ENCODE results near the gene CSH2. TPM values are rescaled to one million over a fixed set of nuclear protein-coding genes. Genes with fewer than 3 reads are reported as not detected.
"Not testable (repeated sequence)": the region's sequence is repeated elsewhere in the genome, so short reads cannot be mapped to it uniquely, and the experiment has no call there.

The CSH2 gene
- total RNA-seq, 2 experiments from 2014 or later: not detected

DNA sequence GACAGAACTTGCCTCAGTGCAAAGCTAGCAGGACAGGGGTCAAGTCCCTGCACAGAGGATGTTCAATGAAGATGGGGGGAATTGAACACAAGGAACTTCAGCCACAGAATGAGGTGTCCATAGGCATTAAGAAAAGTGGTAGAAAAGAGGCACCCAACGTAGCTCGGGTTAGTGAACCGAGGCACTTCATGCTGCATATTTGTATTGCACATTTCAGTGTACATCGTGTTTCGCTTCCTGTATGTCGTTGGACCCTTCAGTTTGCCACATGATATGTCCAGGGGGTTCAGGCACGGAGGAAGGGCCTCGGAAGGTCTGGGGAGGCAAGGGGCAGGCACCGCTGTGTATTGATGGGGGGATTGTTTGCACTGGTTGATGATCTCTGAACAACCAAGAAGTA, 4.9 kb upstream of the CSH2 start:
- POLR2A ChIA-PET; DNase-seq; H3K4me1 Mint-ChIP-seq; H3K27me3 Mint-ChIP-seq; H3K9me3 Mint-ChIP-seq (ENCODE audit: low read depth); intact Hi-C loops (cut with DNase I, micrococcal nuclease); H3K27ac Mint-ChIP-seq; H3K36me3 Mint-ChIP-seq (ENCODE audit: low read depth); ATAC-seq; H3K4me3 Mint-ChIP-seq: not testable (repeated sequence)
- CTCF ChIA-PET: interaction anchor here (1.0 kb wide), 2 partner anchors 14 to 19 kb away, joined by 3 read pairs; no protein-coding TSS in a partner anchor

DNA sequence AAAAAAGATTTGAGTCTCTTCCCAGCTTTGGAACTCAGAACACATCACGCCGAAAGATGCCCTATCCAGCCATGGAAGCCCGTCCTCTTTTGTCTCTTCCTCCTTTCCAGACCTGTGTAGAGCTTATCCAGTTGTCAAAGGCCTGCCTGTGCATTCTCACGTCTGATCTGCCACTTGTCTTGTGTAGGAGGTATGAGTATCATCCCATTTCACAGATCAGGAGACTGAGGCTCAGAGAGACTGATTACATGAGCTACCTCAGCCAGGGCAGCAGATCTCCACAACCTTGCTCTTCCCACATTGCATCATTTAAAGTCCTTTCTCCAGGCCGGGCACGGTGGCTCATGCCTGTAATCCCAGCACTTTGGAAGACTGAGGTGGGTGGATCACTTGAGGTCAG, 1.2 kb upstream of the CSH2 start:
- H3K9me3 Mint-ChIP-seq (ENCODE audit: low read depth); ATAC-seq; H3K4me3 Mint-ChIP-seq; H3K27me3 Mint-ChIP-seq; H3K27ac Mint-ChIP-seq; intact Hi-C loops (cut with DNase I, micrococcal nuclease); H3K4me1 Mint-ChIP-seq; H3K36me3 Mint-ChIP-seq (ENCODE audit: low read depth); DNase-seq: not testable (repeated sequence)
- ChIA-PET POLR2A (interaction anchor here (0.6 kb wide), 1 partner anchor 259 kb away, joined by 7 read pairs; no protein-coding TSS in a partner anchor), CTCF (interaction anchor here (0.9 kb wide), 1 partner anchor 10 kb away, joined by 6 read pairs; no protein-coding TSS in a partner anchor)

DNA sequence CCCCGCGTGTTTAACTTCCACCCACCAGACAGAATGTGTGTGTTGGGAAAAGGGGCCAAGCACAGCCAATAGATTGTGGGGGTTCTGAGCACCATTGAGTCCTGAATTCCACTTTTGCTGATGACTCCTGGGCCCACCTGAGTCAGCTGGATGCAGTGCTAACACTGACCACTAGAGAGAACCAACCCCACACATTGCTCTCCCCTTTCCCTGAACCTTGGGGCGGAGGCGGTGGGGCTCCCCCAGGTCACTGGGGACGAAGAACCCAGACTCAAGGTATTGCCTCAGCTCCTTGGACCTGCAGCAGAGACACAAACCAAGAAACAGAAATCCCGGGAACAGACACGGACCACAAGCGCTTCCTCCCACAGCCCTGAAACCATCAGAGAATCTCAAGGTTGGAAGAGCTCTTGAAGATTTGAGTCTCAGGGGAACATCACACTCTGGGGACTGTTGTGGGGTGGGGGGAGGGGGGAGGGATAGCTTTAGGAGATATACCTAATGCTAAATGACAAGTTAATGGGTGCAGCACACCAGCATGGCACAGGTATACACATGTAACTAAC, 667 bp upstream of the CSH2 start:
- H3K27ac Mint-ChIP-seq; H3K36me3 Mint-ChIP-seq (ENCODE audit: low read depth); H3K27me3 Mint-ChIP-seq; intact Hi-C loops (cut with DNase I, micrococcal nuclease); ATAC-seq; H3K4me1 Mint-ChIP-seq; DNase-seq; H3K9me3 Mint-ChIP-seq (ENCODE audit: low read depth); H3K4me3 Mint-ChIP-seq: not testable (repeated sequence)
- POLR2A ChIA-PET: interaction anchor here (0.6 kb wide), 1 partner anchor 260 kb away, joined by 7 read pairs; no protein-coding TSS in a partner anchor
- CTCF ChIA-PET: interaction anchor here (0.9 kb wide), 1 partner anchor 9 kb away, joined by 6 read pairs; no protein-coding TSS in a partner anchor

DNA sequence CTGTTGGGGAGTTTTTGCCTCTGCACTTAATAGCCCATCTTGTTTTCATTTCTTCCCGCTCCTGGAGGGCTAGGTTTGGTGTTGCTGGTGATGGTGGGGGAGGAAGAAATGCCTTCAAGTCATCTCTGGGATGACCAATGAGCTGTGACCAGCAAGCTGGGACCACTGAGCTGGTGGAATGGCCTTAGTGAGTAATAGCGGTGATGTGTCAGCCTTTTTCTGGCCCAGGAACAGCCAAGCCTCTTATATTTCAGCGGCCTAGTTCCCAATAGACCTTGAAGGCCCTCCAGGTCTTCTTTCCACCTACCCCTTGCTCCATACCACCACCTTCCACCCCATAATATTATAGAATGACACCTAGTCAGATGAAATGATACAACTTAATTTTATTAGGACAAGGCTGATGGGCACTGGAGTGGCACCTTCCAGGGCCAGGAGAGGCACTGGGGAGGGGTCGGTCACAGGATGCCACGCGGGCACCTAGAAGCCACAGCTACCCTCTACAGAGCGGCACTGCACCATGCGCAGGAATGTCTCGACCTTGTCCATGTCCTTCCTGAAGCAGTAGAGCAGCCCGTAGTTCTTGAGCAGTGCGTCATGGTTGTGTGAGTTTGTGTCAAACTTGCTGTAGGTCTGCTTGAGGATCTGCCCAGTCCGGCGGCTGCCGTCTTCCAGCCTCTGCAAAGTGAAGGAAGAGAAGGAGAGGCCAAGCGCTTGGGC, 1.7 kb downstream of the CSH2 start:
- H3K9me3 Mint-ChIP-seq (ENCODE audit: low read depth); ATAC-seq; H3K4me1 Mint-ChIP-seq; H3K27me3 Mint-ChIP-seq; H3K27ac Mint-ChIP-seq; DNase-seq; POLR2A ChIA-PET; H3K36me3 Mint-ChIP-seq (ENCODE audit: low read depth); H3K4me3 Mint-ChIP-seq; CTCF ChIA-PET; intact Hi-C loops (cut with DNase I, micrococcal nuclease): not testable (repeated sequence)

DNA sequence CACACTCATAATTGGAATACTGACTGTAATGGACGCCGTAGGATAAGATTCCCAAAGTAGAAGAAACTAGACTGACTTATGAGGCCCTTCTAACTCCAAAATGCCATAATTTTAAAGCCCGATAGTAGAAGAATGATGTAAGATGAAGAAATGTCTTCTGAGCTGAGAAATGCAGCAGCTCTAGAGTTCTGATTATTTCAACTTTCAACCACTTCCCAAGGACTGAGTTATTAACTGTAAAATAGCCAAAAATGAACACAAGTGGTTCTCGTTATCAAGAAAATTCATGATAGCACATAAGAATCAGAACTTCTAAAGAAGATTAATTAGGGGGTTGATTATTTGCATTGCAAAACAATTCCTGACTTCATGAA, 3.2 kb downstream of the CSH2 start:
- H3K27me3 Mint-ChIP-seq; POLR2A ChIA-PET; H3K4me3 Mint-ChIP-seq; ATAC-seq; H3K4me1 Mint-ChIP-seq; DNase-seq; H3K9me3 Mint-ChIP-seq (ENCODE audit: low read depth); H3K27ac Mint-ChIP-seq; H3K36me3 Mint-ChIP-seq (ENCODE audit: low read depth); intact Hi-C loops (cut with DNase I, micrococcal nuclease): not testable (repeated sequence)
- CTCF ChIA-PET: interaction anchor here (0.8 to 1.7 kb wide), 5 partner anchors 10 to 22 kb away, joined by 3 to 7 read pairs (median 3); partner anchors contain the start of gene GH2

DNA sequence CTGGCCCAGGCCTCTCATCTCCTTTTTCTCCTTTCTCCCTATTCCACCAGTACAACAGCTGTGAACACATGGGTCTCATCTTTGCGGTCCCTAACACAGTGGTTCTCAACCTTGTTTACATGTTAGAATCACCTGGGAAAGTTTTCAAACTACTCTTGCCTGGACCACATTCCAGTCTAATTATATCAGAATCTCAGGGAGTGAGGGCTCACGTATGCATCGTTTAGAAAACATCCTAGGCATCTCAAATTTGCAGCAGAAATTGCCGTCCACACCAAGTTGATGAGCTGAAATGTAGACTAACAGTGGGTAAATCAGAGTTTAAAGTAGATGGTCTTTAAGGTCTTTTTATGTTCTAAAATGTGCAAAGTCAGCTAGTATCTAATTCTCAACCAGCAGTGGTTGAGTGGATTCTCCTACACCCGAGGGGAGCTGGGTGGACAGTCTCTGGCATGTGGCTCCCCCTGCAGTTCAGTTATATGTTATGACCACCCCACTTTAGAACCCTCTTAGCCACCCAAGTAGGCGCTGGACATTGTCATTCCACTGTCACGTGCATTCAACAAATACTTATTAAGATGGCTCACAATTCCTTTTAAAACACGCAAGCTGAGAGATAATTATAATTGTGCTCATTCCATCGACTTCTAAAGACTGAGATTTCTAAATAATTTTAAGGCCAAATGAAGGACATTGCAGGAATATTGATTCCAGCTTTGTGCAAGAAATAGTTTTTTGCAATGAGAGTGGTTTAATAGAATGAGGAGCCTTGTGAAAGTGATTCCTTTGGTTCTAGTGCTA, 3.8 kb downstream of the CSH2 start:
- intact Hi-C loops (cut with DNase I, micrococcal nuclease); H3K27ac Mint-ChIP-seq; DNase-seq; POLR2A ChIA-PET; ATAC-seq; H3K4me3 Mint-ChIP-seq; H3K36me3 Mint-ChIP-seq (ENCODE audit: low read depth); H3K9me3 Mint-ChIP-seq (ENCODE audit: low read depth); H3K4me1 Mint-ChIP-seq; H3K27me3 Mint-ChIP-seq: not testable (repeated sequence)
- CTCF ChIA-PET: interaction anchor here (0.8 to 1.7 kb wide), 5 partner anchors 10 to 21 kb away, joined by 3 to 7 read pairs (median 3); partner anchors contain the start of gene GH2

DNA sequence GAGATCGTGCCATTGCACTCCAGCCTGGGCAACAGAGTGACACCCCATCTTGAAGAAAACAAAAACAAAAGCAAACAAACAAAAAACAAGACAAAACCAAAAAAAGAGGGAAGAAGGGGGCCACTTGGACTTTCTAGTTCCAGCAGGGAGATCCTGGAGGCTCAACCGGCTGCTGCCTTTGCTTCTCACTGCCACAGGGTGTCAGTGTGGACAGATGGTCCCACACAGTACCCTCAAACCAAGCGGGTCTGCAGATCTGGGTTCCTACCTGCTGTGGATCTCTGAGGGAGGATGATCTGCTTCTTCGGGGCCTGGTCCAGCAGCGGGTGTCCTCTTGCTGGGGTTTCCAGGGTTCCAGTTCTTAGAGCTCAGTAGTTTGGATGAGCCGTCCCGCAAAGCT, 6.9 kb downstream of the CSH2 start:
- H3K4me3 Mint-ChIP-seq; H3K27ac Mint-ChIP-seq; ATAC-seq; DNase-seq; H3K27me3 Mint-ChIP-seq; H3K9me3 Mint-ChIP-seq (ENCODE audit: low read depth); H3K4me1 Mint-ChIP-seq; H3K36me3 Mint-ChIP-seq (ENCODE audit: low read depth): not testable (repeated sequence)
- ChIA-PET POLR2A (interaction anchor here (0.6 to 0.7 kb wide), 2 partner anchors 153 to 194 kb away, joined by 3 to 9 read pairs; no protein-coding TSS in a partner anchor), CTCF (interaction anchor here (0.6 to 4.1 kb wide), 20 partner anchors 9 to 424 kb away, joined by 3 to 22 read pairs (median 4); partner anchors contain the start of genes ICAM2 and SMARCD2)
- intact Hi-C loops (cut with DNase I, micrococcal nuclease): loop anchor here in 1 of 2 experiments (1.0 kb wide), 1 partner anchor 40 kb away; no protein-coding TSS in a partner anchor

DNA sequence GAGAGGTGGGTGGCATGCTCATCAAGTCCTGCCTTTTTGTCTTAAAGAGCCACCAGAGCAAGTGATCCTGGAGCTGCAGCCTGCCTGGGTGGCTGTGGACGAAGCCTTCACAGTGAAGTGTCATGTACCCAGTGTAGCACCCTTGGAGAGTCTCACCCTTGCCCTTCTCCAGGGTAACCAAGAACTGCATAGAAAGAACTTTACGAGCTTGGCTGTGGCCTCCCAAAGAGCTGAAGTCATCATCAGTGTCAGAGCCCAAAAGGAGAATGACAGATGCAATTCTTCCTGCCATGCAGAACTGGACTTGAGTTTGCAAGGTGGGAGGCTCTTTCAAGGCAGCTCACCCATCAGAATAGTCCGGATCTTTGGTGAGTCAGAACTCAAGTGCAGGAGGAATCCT, 14.2 kb downstream of the CSH2 start:
- POLR2A ChIA-PET: no interaction called here
- no peaks in the 10 kb centered on the region for H3K27me3 Mint-ChIP-seq
- DNase-seq: no peak

DNA sequence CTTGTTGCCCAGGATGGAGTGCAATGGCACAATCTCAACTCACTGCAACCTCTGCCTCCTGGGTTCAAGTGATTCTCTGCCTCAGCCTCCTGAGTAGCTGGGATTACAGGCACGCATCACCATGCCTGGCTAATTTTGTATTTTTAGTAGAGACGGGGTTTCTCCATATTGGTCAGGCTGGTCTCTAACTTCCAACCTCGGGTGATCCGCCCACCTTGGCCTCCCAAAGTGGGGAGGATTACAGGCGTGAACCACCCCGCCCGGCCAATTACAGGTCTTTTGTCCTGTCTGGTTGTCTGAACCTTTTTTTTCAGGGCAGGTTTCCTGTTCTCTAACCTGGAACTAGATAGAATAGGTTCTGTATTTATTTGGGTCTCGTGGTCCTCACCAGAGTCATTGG, 17.1 kb downstream of the CSH2 start:
- POLR2A ChIA-PET; H3K4me1 Mint-ChIP-seq; H3K27ac Mint-ChIP-seq; H3K27me3 Mint-ChIP-seq; ATAC-seq; DNase-seq; H3K36me3 Mint-ChIP-seq (ENCODE audit: low read depth); H3K4me3 Mint-ChIP-seq; H3K9me3 Mint-ChIP-seq (ENCODE audit: low read depth); intact Hi-C loops (cut with DNase I, micrococcal nuclease): not testable (repeated sequence)
- CTCF ChIA-PET: interaction anchor here (0.6 to 4.2 kb wide), 4 partner anchors 8 to 436 kb away, joined by 3 to 22 read pairs (median 4); no protein-coding TSS in a partner anchor

More for the DNA sequence above, 14.2 kb downstream of the CSH2 start:
- intact Hi-C loops (cut with DNase I, micrococcal nuclease): no loop called here
- H3K27ac Mint-ChIP-seq: no peak overlapping the region
- CTCF ChIA-PET: interaction anchor here (0.5 to 3.3 kb wide), 10 partner anchors 10 to 441 kb away, joined by 3 to 19 read pairs (median 5); no protein-coding TSS in a partner anchor
- no peaks in the 10 kb centered on the region for H3K4me1 Mint-ChIP-seq
- H3K9me3 Mint-ChIP-seq (ENCODE audit: low read depth): no peaks in the 10 kb centered on the region
- no peaks in the 10 kb centered on the region for H3K36me3 Mint-ChIP-seq (ENCODE audit: low read depth)
- H3K4me3 Mint-ChIP-seq: no peak overlapping the region
- ATAC-seq: no peak

DNA sequence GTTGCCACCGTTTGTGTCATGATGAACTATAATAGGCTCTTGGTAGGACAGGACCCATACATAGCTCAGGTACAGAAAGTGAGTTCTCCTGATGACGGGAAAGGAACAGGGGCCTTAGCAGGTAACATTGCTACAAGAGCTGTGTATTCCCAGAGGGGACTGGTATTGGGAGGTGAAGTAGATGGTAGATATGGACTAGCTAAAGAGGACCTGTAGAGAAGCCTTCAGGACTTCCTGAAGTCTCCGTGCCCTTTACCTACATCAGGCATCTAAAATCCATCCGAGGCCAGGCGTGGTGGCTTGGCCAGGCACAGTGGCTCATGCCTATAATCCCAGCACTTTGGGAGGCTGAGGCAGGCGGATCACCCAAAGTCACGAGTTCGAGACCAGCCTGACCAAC, 18.3 kb downstream of the CSH2 start:
- ChIA-PET POLR2A (interaction anchor here (0.6 kb wide), 1 partner anchor 157 kb away, joined by 4 read pairs; no protein-coding TSS in a partner anchor), CTCF (interaction anchor here (1.0 to 4.2 kb wide), 2 partner anchors 10 to 11 kb away, joined by 3 to 22 read pairs; no protein-coding TSS in a partner anchor)
- no peaks in the 10 kb centered on the region for H3K27me3 Mint-ChIP-seq
- no peaks in the 10 kb centered on the region for H3K4me1 Mint-ChIP-seq
- H3K27ac Mint-ChIP-seq: no peak overlapping the region
- no peak overlapping the region for H3K4me3 Mint-ChIP-seq
- no peaks in the 10 kb centered on the region for H3K9me3 Mint-ChIP-seq (ENCODE audit: low read depth)
- intact Hi-C loops (cut with DNase I, micrococcal nuclease): no loop called here
- DNase-seq: no peak
- ATAC-seq: no peak
- H3K36me3 Mint-ChIP-seq (ENCODE audit: low read depth): no peaks in the 10 kb centered on the region

DNA sequence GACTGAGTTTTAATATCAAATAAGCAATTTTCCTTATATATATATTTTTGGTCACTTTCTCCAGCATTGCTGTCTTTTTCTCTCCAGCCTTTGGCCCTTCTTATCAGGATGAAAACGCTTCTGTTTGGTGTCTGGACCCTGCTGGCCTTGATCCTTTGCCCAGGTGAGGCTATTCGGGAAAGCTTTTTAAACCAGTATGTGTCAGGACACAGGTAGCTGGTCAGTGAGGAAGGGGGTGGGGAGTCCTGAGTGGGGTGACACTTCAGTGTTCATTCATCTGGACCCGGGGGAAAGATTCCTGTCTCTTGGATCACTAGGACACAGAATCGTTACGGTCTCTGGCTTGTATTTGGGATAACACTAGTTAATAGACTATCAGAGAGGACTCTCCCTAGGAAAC, 18.8 kb downstream of the CSH2 start:
- no peaks in the 10 kb centered on the region for H3K36me3 Mint-ChIP-seq (ENCODE audit: low read depth)
- ChIA-PET CTCF (interaction anchor here (1.0 to 4.2 kb wide), 2 partner anchors 10 kb away, joined by 3 to 22 read pairs; no protein-coding TSS in a partner anchor), POLR2A (interaction anchor here (0.6 kb wide), 1 partner anchor 157 kb away, joined by 4 read pairs; no protein-coding TSS in a partner anchor)
- H3K9me3 Mint-ChIP-seq (ENCODE audit: low read depth): no peaks in the 10 kb centered on the region
- H3K27me3 Mint-ChIP-seq: no peaks in the 10 kb centered on the region
- intact Hi-C loops (cut with DNase I, micrococcal nuclease): no loop called here
- no peaks in the 10 kb centered on the region for H3K4me1 Mint-ChIP-seq
- no peak for DNase-seq
- no peak for ATAC-seq
- no peak overlapping the region for H3K27ac Mint-ChIP-seq
- H3K4me3 Mint-ChIP-seq: no peak overlapping the region

Measured in activated CD4-positive, alpha-beta T cell treated with anti-CD3 and anti-CD28 coated beads for 36 hours (primary cell).